T follicular helper cell (primary cell): ENCODE data around the gene SNX5.
"Not testable (repeated sequence)": the region's sequence is repeated elsewhere in the genome, so short reads cannot be mapped to it uniquely, and the experiment has no call there.

Experiments
- DNase-seq: peaks from one replicate; pipeline ENCODE4 v3.0.0-alpha.2; 2020; ENCODE audit warnings: low read depth

The SNX5 gene

DNA sequence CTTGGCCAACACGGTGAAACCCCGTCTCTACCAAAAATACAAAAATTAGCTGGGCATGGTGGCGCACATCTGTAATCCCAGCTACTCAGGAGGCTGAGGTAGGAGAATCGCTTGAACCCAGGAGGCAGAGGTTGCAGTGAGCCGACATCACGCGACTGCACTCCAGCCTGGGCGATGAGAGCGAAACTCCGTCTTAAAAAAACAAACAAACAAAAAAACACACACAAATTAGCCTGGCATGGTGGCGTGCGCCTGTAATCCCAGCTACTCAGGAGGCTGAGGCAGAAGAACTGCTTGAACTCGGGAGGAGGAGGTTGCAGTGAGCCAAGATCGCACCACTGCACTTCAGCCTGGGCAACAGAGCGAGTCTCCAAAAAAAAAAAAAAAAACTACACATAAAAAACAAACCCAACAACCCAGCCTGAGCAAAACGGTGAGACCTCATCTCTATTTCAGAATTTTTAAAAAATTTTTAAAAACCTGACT is 8.2 kb downstream of the SNX5 start:
- DNase-seq, result not testable (repeated sequence)

GRCh38 chr20:17959257-17959627 is 9.4 kb downstream of the SNX5 start:
- DNase-seq, result no peak

DNA sequence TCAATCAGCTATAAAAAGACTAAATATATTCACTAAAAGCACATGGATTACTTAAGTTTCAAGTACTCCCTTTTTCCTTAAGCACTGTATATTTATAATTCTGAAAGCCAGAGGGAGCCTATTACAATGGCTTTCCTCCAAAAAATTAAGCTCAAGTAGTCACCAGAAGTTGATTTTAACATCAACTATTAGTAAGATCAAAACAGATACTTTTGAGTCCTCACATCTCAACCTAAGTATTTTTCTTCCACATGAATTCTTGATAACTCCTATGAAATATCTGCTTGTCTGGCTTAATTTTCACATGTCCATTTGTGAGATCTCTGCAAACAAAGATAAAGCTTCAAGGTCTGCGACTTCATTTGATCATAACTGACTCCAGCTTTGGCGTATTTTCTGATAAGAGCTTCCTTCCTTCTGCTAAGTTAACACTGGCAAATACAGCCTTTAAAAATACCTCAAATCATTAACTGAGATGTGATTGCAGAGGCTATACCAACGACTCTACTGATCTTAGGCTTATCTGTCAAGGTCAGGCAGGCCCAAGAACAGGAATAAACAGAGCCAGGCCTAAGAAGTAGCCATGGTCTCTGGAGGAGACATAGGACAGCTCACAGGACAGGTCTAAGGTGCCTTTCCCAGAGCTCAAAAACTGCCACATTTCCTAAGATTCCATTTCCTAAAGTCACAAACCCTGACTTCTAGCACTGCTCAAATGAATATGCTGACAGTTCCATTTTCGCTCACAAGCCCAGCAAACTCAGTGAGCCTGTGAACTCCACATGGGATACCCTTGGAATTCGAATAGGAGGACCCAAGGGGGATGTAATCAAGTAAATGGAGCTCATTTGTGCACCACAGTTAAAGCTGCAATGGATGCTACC is 10.0 kb downstream of the SNX5 start:
- no peak for DNase-seq

DNA sequence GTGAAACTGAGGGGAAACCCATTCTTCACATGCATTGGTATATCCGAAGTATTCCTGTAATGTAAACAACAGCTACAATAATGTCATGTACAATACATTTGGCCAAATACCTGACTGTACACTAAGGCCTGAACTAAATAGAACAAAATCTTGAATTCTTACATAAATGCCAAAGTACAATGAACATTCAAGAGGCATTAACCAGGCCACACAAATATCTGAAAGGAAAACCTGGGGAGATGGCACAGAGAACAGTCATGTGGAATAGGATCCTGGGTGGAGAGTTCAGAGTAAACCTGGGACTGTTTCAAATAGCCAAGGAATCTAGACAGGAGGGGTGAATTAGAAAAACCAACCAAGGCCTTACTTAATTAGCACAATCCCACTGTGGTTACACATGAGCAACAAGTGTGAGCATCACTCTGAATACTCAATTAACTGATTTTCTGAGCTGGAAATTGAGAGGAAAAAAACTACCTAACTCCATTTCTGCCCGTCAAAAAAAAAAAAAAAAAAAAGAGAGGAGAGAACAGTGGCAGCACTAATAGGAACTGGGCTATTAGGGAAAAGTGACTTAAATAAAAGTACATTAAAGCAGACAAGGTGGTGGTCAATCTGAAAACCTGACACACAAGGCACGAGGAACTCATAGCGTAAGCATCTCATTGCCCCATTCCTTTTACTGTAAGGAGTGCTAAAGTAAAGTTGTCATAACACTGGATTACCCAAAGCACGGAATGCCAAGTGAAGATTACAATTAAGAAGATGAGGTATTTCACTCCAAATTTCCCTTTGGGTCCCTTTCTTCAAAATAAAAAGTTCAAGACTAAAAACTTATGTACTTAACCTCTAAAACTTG is 10.9 kb downstream of the SNX5 start:
- no peak for DNase-seq

- DNase-seq, result no peak
Measured at GRCh38 chr20:17956099-17956685, 12.4 kb downstream of the SNX5 start.

GRCh38 chr20:17955302-17955701 is 13.3 kb downstream of the SNX5 start:
- DNase-seq, result no peak

DNA sequence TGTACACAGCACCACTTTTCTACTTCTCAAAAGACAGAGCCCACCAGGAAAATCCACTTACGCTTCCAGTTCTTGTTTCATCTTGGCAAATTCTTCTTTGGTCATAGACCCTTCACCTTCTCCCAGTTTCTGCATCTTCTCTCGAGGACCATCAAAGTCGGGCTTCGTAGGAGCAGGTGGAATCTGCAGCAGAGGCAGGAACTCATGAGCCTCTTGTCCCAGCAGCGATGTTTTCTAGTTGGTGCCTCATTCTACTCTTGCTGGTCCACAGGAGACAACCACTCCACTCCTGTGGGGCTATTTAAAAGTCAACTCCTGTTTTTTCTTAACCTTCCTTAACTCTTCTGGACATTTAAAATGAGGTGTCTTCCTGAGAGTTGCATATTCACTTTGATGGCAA is 14.7 kb downstream of the SNX5 start:
- DNase-seq, result no peak

DNA sequence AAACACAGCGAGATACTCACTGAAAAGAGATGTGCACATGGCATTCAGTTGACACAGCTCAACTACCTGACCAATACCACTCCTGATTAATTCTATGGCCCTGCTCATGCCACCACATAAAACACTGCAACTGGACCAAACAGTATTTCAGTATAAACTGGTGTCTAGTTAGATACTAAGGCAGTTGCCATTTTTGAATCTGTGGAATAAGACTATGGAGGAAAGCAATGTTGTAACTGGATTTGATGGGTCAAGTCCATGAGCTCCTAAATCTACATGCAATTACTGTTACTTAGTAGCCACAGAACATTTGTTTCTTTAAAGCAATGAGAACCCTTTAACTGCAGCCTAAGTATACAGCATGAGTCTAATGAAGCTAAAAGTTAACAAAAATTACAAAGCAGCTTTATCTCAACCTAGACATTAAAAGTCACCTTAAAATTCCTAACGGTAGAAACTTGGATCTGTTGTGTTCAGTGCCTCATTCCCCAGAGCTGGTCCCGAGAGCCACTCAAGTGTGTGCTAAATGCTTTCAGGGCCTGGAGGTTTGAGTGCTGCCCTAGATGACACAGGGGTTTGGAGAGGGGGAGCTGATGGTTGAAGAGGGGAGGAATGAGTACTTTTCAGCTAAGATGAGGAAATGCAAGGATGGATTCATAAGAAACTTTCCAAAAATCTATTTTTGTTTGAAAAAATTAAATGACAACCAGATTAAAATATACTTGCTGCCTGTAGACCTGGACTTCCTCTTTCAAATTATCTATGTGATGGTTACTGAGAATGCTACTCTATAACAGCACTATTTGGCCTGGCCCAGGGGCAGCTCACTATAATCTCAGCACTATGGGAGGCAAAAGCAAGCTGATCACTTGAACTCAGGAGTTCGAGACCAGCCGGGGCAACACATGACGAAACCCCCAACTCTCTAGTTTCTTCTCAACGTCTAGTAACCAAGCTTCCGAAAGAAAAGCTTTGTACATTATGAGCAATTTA is 15.6 kb downstream of the SNX5 start:
- DNase-seq, result no peak

DNA sequence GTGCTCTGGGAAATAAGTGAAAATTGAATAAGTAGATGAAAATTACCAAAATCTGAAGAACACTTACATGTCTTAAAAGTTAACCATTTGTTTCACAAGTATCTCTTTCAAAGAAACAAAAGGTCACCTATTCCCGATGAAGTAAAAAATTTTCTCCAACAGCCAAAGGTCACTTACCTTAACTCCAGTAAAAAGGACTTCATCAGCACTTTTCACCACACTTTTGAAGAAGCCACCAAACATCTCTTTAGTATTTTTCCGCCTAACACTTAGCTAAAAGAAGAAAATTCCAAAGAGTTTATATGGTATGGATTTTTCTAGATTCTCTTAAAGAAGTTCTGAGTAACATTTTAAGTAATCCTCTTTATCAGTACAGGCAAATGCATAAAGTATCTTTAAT is 17.3 kb downstream of the SNX5 start:
- no peak for DNase-seq

DNA sequence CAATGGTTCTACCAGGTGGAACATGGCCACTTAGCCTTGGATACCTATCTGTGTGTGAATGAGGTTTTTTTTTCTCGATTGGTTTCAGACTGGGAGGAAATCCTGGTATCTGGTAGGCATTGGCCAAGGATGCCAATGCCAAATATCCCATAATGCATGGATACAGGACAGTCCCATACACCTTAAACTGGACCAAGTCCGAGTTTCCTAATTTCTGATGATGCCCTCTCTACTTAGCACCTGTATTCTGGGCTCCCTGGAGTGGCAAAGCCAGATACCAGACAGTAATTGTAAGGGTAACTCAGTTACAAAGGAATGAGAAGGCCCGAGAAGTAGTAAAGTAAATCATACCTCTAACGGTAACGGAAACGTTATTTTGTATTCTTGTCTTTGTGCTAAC is 17.9 kb downstream of the SNX5 start:
- no peak for DNase-seq

GRCh38 chr20:17949899-17950298 is 18.7 kb downstream of the SNX5 start:
- no peak for DNase-seq

GRCh38 chr20:17948442-17948841 is 20.2 kb downstream of the SNX5 start:
- no peak for DNase-seq

- DNase-seq, result no peak
Measured at GRCh38 chr20:17947474-17947815, 21.1 kb downstream of the SNX5 start.

- DNase-seq, result no peak
Measured at GRCh38 chr20:17946572-17947473, 21.8 kb downstream of the SNX5 start.

GRCh38 chr20:17946040-17946439 is 22.6 kb downstream of the SNX5 start:
- no peak for DNase-seq

DNA sequence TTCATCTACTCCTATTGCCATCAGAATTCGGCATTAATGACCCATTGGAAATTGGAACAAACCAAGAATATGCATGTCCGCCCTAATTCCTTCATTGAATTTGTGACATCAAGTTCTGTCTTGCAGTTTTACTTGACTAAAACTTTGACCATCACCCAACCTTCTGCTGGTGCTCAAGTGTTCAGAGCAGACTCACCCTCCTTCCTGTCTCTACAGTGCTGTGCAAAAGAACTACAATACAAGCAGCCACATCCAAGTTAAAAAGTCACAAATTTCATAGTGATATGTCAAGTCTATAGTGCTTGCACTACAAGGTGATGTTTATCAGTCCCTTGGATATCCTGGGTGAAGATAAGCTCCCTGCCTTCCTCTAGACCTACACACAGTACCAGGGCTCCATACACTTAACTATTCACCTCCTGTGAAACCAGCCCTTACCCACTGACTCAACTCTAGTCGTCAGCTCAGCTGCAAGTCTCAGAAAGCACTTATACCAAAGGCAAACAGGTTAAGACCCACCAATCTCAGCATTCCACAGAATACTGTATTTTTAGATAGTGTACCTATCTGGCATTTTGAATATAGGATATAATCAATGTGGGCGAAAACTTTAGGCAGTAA is 23.6 kb downstream of the SNX5 start:
- DNase-seq, result no peak

DNA sequence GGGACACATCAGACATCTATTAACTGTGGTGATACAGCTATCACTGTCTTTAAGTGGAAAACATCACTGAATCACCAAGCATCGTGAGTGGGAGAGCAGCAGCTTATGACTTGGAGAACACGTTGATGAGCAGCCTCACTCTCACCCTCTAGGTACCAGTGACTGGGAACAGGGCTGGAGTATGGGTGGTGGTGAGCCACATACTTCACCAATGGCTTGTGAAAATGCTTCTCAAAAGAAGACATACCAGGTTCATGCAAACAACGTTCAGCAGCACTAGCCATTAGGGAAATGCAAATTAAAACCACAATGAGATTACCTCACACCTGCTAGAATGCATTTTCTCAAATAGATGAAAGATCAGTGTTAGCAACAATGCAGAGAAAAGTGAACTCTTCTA is 25.3 kb downstream of the SNX5 start:
- DNase-seq, result no peak

- no peak for DNase-seq
Measured at GRCh38 chr20:17941826-17942196, 26.8 kb downstream of the SNX5 start.

GRCh38 chr20:17941087-17941825 is 27.3 kb downstream of the SNX5 start:
- no peak for DNase-seq
